ENCODE data around the gene TRIM38.

TRIM38 gene

GRCh38 chr6:25987845-25988244 lies 25.2 kb downstream of the TRIM38 start:
- H4K91ac ChIP-seq (ENCODE audit: low read length): no peak overlapping the region
- H3K4me1 ChIP-seq (ENCODE audit: control insufficient read depth, insufficient read depth, low read depth, low read length): peaks cover 4% of the 10 kb centered on the region
- H3K14ac ChIP-seq (ENCODE audit: low read length in 2 of 2): no peak overlapping the region
- no peak overlapping the region for H3K4me2 ChIP-seq (ENCODE audit: low read length, poor library complexity, severe bottlenecking)
- peaks cover 10% of the 10 kb centered on the region for H3K79me1 ChIP-seq (replicated peaks; ENCODE audit: low read length, poor library complexity, severe bottlenecking)
- H3K9ac ChIP-seq (ENCODE audit: low read length): no peak overlapping the region
- no peak overlapping the region for H3K23ac ChIP-seq (ENCODE audit: low read length in 2 of 2)
- WGBS: 84% methylated on average over 9 of the region's 9 CpGs
- H2BK5ac ChIP-seq (ENCODE audit: low read depth, low read length, poor library complexity, severe bottlenecking): no peak overlapping the region
- no peak overlapping the region for H2BK120ac ChIP-seq (ENCODE audit: low read depth, low read length)
- DNase-seq: no peak
- peaks cover 9 to 61% of the 10 kb centered on the region in 2 experiments for H3K36me3 ChIP-seq (ENCODE audit: control insufficient read depth in 1 of 2, insufficient read depth in 2 of 2, low read depth in 1 of 2, low read length in 2 of 2)
- H2AFZ ChIP-seq (ENCODE audit: low read depth, low read length): no peak overlapping the region
- H3K27me3 ChIP-seq (ENCODE audit: control insufficient read depth in 1 of 2, insufficient read depth in 1 of 2, low read length in 2 of 2): no peaks in the 10 kb centered on the region
- no peaks in the 10 kb centered on the region for H3K9me3 ChIP-seq (ENCODE audit: control insufficient read depth, low read length)
- no peak overlapping the region for H3K4me3 ChIP-seq (ENCODE audit: insufficient read depth in 1 of 2, low read depth in 1 of 2, low read length in 2 of 2)
- no peak overlapping the region for H3K27ac ChIP-seq (ENCODE audit: low read length, poor library complexity, severe bottlenecking)
- H2AK5ac ChIP-seq (ENCODE audit: low read length, severe bottlenecking): no peak overlapping the region
- H4K8ac ChIP-seq (ENCODE audit: low read length): no peak overlapping the region
- H2BK15ac ChIP-seq (ENCODE audit: low read depth, poor library complexity, severe bottlenecking): no peak overlapping the region
- H2BK12ac ChIP-seq (ENCODE audit: low read length in 2 of 2): no peak overlapping the region
- H3K4ac ChIP-seq (ENCODE audit: low read depth in 1 of 2, low read length in 2 of 2): no peak overlapping the region
- no peak overlapping the region for H3K18ac ChIP-seq (ENCODE audit: low read depth in 1 of 2, low read length in 2 of 2)

DNA sequence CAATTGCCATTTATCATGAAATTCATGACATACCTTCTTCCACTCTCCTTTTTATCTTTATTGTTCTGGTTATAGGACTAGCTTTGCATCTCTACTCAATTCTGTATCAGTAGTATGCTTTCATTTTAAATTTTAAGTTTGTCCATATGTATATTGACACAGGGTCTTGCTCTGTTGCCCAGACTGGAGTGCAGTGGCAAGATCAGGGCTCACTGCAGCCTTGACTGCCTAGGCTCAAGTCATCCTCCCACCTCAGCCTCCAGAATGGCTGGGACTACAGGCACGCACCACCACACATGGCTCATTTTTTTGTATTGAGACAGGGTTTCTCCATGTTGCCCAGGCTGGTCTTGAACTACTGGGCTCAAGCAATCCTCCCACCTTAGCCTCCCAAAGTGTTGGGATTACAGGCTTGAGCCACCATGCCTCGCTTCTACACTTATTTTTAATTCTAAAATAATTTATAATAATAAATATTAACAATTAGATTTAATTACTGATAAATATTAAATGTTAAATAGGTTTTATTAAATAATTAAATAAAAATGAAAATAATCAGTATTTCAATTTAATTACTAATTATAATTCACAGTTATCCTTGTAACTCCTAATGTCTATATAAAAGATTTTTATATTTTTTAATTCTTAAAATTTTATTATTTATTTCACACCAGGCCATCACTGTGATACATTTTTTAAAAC lies 27.7 kb downstream of the TRIM38 start:
- H4K8ac ChIP-seq (ENCODE audit: low read length): no peak overlapping the region
- H3K4ac ChIP-seq (ENCODE audit: low read depth in 1 of 2, low read length in 2 of 2): no peak overlapping the region
- no peak overlapping the region for H3K4me2 ChIP-seq (ENCODE audit: low read length, poor library complexity, severe bottlenecking)
- peaks cover 9% of the 10 kb centered on the region for H3K79me1 ChIP-seq (replicated peaks; ENCODE audit: low read length, poor library complexity, severe bottlenecking)
- no peaks in the 10 kb centered on the region for H3K27me3 ChIP-seq (ENCODE audit: control insufficient read depth in 1 of 2, insufficient read depth in 1 of 2, low read length in 2 of 2)
- no peak overlapping the region for H4K91ac ChIP-seq (ENCODE audit: low read length)
- H3K18ac ChIP-seq (ENCODE audit: low read depth in 1 of 2, low read length in 2 of 2): peak overlapping the region in 1 of 2 experiments; percentile 48
- 96% methylated on average over 1 of the region's 2 CpGs for whole genome bisulfite sequencing
- no peak overlapping the region for H2BK120ac ChIP-seq (ENCODE audit: low read depth, low read length)
- H3K14ac ChIP-seq (ENCODE audit: low read length in 2 of 2): no peak overlapping the region
- no peak overlapping the region for H3K27ac ChIP-seq (ENCODE audit: low read length, poor library complexity, severe bottlenecking)
- no peak for DNase-seq
- no peak overlapping the region for H2BK15ac ChIP-seq (ENCODE audit: low read depth, poor library complexity, severe bottlenecking)
- H3K9ac ChIP-seq (ENCODE audit: low read length): no peak overlapping the region
- no peak overlapping the region for H2AK5ac ChIP-seq (ENCODE audit: low read length, severe bottlenecking)
- no peaks in the 10 kb centered on the region for H3K9me3 ChIP-seq (ENCODE audit: control insufficient read depth, low read length)
- H3K36me3 ChIP-seq (ENCODE audit: control insufficient read depth in 1 of 2, insufficient read depth in 2 of 2, low read depth in 1 of 2, low read length in 2 of 2): peaks cover 3 to 36% of the 10 kb centered on the region in 2 experiments
- H2BK12ac ChIP-seq (ENCODE audit: low read length in 2 of 2): peak overlapping the region; percentile 3 to 59
- H3K4me1 ChIP-seq (ENCODE audit: control insufficient read depth, insufficient read depth, low read depth, low read length): peaks cover 7% of the 10 kb centered on the region
- H2AFZ ChIP-seq (ENCODE audit: low read depth, low read length): no peak overlapping the region
- H3K4me3 ChIP-seq (ENCODE audit: insufficient read depth in 1 of 2, low read depth in 1 of 2, low read length in 2 of 2): no peak overlapping the region
- no peak overlapping the region for H3K23ac ChIP-seq (ENCODE audit: low read length in 2 of 2)
- no peak overlapping the region for H2BK5ac ChIP-seq (ENCODE audit: low read depth, low read length, poor library complexity, severe bottlenecking)

DNA sequence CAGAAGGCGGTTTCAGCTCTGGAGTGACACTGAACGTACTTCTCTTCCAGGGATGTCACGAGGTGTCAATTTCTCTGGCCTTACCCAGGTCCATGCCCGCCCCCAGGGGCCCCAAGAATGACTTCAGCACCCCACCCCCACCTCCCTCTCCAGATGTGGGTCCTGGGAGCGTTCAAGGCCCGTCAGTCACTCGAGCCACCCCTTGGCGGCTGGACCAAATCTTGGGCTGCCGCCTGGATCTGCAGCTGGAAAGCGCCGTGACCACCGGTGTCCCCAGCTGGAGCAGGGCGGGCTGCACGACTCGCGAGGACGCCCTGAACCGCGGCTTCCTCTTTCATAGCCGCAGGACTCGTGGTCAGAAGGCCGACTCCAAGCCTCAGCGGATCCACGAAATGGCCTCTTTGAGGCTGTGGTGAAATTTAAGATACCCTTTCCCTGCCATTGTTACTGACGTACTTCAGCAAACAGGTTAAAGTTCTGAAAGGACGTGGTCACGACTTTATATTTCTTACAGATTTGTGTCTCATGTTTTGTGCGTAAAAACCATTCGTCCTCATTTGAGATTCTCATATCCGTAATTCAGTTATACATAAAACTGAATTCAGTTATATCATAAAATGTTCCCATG lies 29.3 kb downstream of the TRIM38 start:
- peak overlapping the region; percentile 73 for H4K91ac ChIP-seq (ENCODE audit: low read length)
- peak; percentile 77 for DNase-seq
- no peak overlapping the region for H3K14ac ChIP-seq (ENCODE audit: low read length in 2 of 2)
- peak overlapping the region; percentile 96 for H3K9ac ChIP-seq (ENCODE audit: low read length)
- peak overlapping the region; percentile 18 for H2AFZ ChIP-seq (ENCODE audit: low read depth, low read length)
- H2BK5ac ChIP-seq (ENCODE audit: low read depth, low read length, poor library complexity, severe bottlenecking): no peak overlapping the region
- no peak overlapping the region for H3K23ac ChIP-seq (ENCODE audit: low read length in 2 of 2)
- H3K36me3 ChIP-seq (ENCODE audit: control insufficient read depth in 1 of 2, insufficient read depth in 2 of 2, low read depth in 1 of 2, low read length in 2 of 2): peaks cover 0 to 20% of the 10 kb centered on the region in 2 experiments
- peak overlapping the region; percentile 58 to 82 for H3K4me3 ChIP-seq (ENCODE audit: insufficient read depth in 1 of 2, low read depth in 1 of 2, low read length in 2 of 2)
- peak overlapping the region in 1 of 2 experiments; percentile 46 for H2BK12ac ChIP-seq (ENCODE audit: low read length in 2 of 2)
- peak overlapping the region; percentile 26 for H2BK15ac ChIP-seq (ENCODE audit: low read depth, poor library complexity, severe bottlenecking)
- H3K4ac ChIP-seq (ENCODE audit: low read depth in 1 of 2, low read length in 2 of 2): peak overlapping the region; percentile 32 to 75
- H2AK5ac ChIP-seq (ENCODE audit: low read length, severe bottlenecking): peak overlapping the region; percentile 42
- peak overlapping the region; percentile 92 for H3K27ac ChIP-seq (ENCODE audit: low read length, poor library complexity, severe bottlenecking)
- H3K4me2 ChIP-seq (ENCODE audit: low read length, poor library complexity, severe bottlenecking): peak overlapping the region; percentile 79
- 14% methylated on average over 25 of the region's 30 CpGs for WGBS
- peak overlapping the region; percentile 62 to 94 for H3K18ac ChIP-seq (ENCODE audit: low read depth in 1 of 2, low read length in 2 of 2)
- H2BK120ac ChIP-seq (ENCODE audit: low read depth, low read length): peak overlapping the region; percentile 42
- no peaks in the 10 kb centered on the region for H3K27me3 ChIP-seq (ENCODE audit: control insufficient read depth in 1 of 2, insufficient read depth in 1 of 2, low read length in 2 of 2)
- H3K4me1 ChIP-seq (ENCODE audit: control insufficient read depth, insufficient read depth, low read depth, low read length): peaks cover 7% of the 10 kb centered on the region
- no peaks in the 10 kb centered on the region for H3K9me3 ChIP-seq (ENCODE audit: control insufficient read depth, low read length)
- peaks cover 8% of the 10 kb centered on the region for H3K79me1 ChIP-seq (replicated peaks; ENCODE audit: low read length, poor library complexity, severe bottlenecking)
- peak overlapping the region; percentile 96 for H4K8ac ChIP-seq (ENCODE audit: low read length)

All from mesenchymal stem cell (in vitro differentiated cells and primary cell).